GM18502 (cell line): ENCODE results near the gene HOXB9.

Experiments used
- ATAC-seq: cut with Tn5 transposase; IDR thresholded peaks from one replicate; pipeline ENCODE4 v1.9.1; 2021; ENCODE audit warnings: mild to moderate bottlenecking; ENCODE audit not compliant: unreplicated experiment, poor library complexity

Gene HOXB9

GRCh38 chr17:48639982-48640857 lies 14.1 kb upstream of the HOXB9 start:
- no peak for ATAC-seq

GRCh38 chr17:48639136-48639535 lies 13.0 kb upstream of the HOXB9 start:
- no peak for ATAC-seq

GRCh38 chr17:48637323-48638260 lies 11.4 kb upstream of the HOXB9 start:
- no peak for ATAC-seq

- peak; percentile 57 for ATAC-seq
These were observed 10.2 kb upstream of the HOXB9 start for GRCh38 chr17:48636177-48637018.

- no peak for ATAC-seq
These were observed 8.5 kb upstream of the HOXB9 start for GRCh38 chr17:48634493-48635208.

- no peak for ATAC-seq
These were observed 7.1 kb upstream of the HOXB9 start for GRCh38 chr17:48633266-48633677.

GRCh38 chr17:48632579-48633265 lies 6.6 kb upstream of the HOXB9 start:
- ATAC-seq = no peak

GRCh38 chr17:48631693-48632578 lies 5.8 kb upstream of the HOXB9 start:
- no peak for ATAC-seq

GRCh38 chr17:48630925-48631692 lies 5.0 kb upstream of the HOXB9 start:
- ATAC-seq = no peak

GRCh38 chr17:48630009-48630924 lies 4.1 kb upstream of the HOXB9 start:
- no peak for ATAC-seq

- ATAC-seq = no peak
These were observed 3.2 kb upstream of the HOXB9 start for GRCh38 chr17:48629411-48629759.

- ATAC-seq = no peak
These were observed 2.7 kb upstream of the HOXB9 start for GRCh38 chr17:48628649-48629410.

GRCh38 chr17:48627623-48628521 lies 1.7 kb upstream of the HOXB9 start:
- no peak for ATAC-seq

- ATAC-seq = no peak
These were observed 1.0 kb upstream of the HOXB9 start for GRCh38 chr17:48627118-48627597.
